Keratinocyte (primary cell): Measurements from ENCODE around the gene UBAC2. TPM values are rescaled to one million over a fixed set of nuclear protein-coding genes. Genes with fewer than 3 reads are reported as not detected.

ENCODE experiments used
- DNase-seq: peaks from one replicate; pipeline ENCODE4 v3.0.0-alpha.2; 2011; ENCODE audit warnings: low read depth, missing footprints, low spot score
- FAIRE-seq: peaks from 2 replicates; lab custom pipeline; 2011; peaks lifted over from hg19 to GRCh38; lab: Jason Lieb, UNC
- H2AFZ ChIP-seq: 2 replicates; pipeline ENCODE4 v1.6.0; 2012; ENCODE audit warnings: low read length, control low read depth, inconsistent platforms; ENCODE audit not compliant: control insufficient read depth
- H3K27ac ChIP-seq: 2 replicates; pipeline ENCODE4 v1.5.1; 2011; ENCODE audit warnings: low read length; ENCODE audit not compliant: control insufficient read depth, insufficient read depth
- H3K27me3 ChIP-seq: 3 replicates; pipeline ENCODE4 v1.6.0; 2011; ENCODE audit warnings: low read length; ENCODE audit not compliant: control insufficient read depth, insufficient read depth; ENCODE audit errors: extremely low read depth
- H3K36me3 ChIP-seq, 2 experiments: 2 replicates in 1 of 2; 3 replicates in 1 of 2; pipeline ENCODE4 v1.5.1; 2011; ENCODE audit warnings: low read length in 2 of 2, mild to moderate bottlenecking in 1 of 2; ENCODE audit not compliant: control insufficient read depth in 2 of 2, insufficient read depth in 2 of 2; ENCODE audit errors: extremely low read depth in 1 of 2
- H3K4me1 ChIP-seq: 3 replicates; pipeline ENCODE4 v1.5.1; 2011; ENCODE audit warnings: low read length; ENCODE audit not compliant: control insufficient read depth, insufficient read depth; ENCODE audit errors: extremely low read depth
- H3K4me2 ChIP-seq: 3 replicates; pipeline ENCODE4 v1.6.0; 2011; ENCODE audit warnings: low read depth, low read length; ENCODE audit not compliant: control insufficient read depth, insufficient read depth; ENCODE audit errors: extremely low read depth
- H3K4me3 ChIP-seq, 3 experiments: fragments of 200-600 bp in 1 of 3; sonication (generic) in 1 of 3; 2 replicates in 2 of 3; 3 replicates in 1 of 3; pipeline ENCODE4 v1.5.1; 2011 to 2016; ENCODE audit warnings: low read length in 3 of 3, mild to moderate bottlenecking in 3 of 3, control low read depth in 2 of 3, inconsistent platforms in 1 of 3, low read depth in 1 of 3, mixed read lengths in 1 of 3, mixed run types in 1 of 3, moderate library complexity in 1 of 3; ENCODE audit not compliant: control insufficient read depth in 2 of 3, insufficient read depth in 2 of 3; ENCODE audit errors: extremely low read depth in 1 of 3
- H3K79me2 ChIP-seq: 2 replicates; pipeline ENCODE4 v1.6.0; 2012; ENCODE audit warnings: low read length; ENCODE audit not compliant: control insufficient read depth, insufficient read depth
- H3K9ac ChIP-seq: 3 replicates; pipeline ENCODE4 v1.6.0; 2011; ENCODE audit warnings: low read length; ENCODE audit not compliant: control insufficient read depth, insufficient read depth; ENCODE audit errors: extremely low read depth
- H3K9me1 ChIP-seq: 3 replicates; pipeline ENCODE4 v1.6.0; 2011; ENCODE audit warnings: low read length; ENCODE audit not compliant: control insufficient read depth, insufficient read depth; ENCODE audit errors: extremely low read depth
- H3K9me3 ChIP-seq: 2 replicates; pipeline ENCODE4 v1.5.1; 2012; ENCODE audit warnings: low read depth, low read length; ENCODE audit not compliant: control insufficient read depth
- H4K20me1 ChIP-seq: 3 replicates; pipeline ENCODE4 v1.6.0; 2011; ENCODE audit warnings: low read length; ENCODE audit not compliant: control insufficient read depth, insufficient read depth; ENCODE audit errors: extremely low read depth
- EZH2 ChIP-seq: IDR thresholded peaks from one replicate; pipeline ENCODE4 v1.6.1; 2012; ENCODE audit warnings: inconsistent platforms, mild to moderate bottlenecking, low read length, moderate library complexity
- dilution Hi-C: fragments of 300-500 bp; cut with MboI; formaldehyde crosslinking; loops from one replicate; pipeline ENCODE4 v1.7.0; 2020; ENCODE audit warnings: low sequenced_read_pairs; ENCODE audit not compliant: extremely low pct_ligation_motif_present
- polyA plus RNA-seq, 5 experiments: library from polyadenylated mRNA; depleted of rRNA in 3 of 5; stranded (reverse) in 3 of 5; stranded (forward) in 1 of 5; unstranded in 1 of 5; fragments of >200 nt; gene quantifications; 1 replicate in 1 of 5; 2 replicates in 3 of 5; 3 replicates in 1 of 5; pipeline versions ENCODE4 v1.2.1 to v1.2.3, GENCODE V29; 2011 to 2012; ENCODE audit warnings: missing spikeins in 2 of 5, low read depth in 1 of 5, low replicate concordance in 1 of 5
- TF ChIP-seq, protein P1 (sequence below), 3 experiments: IDR thresholded peaks in 1 of 3; conservative IDR thresholded peaks in 1 of 3; optimal IDR thresholded peaks in 1 of 3; 2 replicates in 2 of 3; 3 replicates in 1 of 3; pipeline versions ENCODE3 to v1.5.1; 2011; ENCODE audit warnings: low read length in 3 of 3, mild to moderate bottlenecking in 3 of 3, moderate library complexity in 2 of 3, control low read depth in 1 of 3, inconsistent platforms in 1 of 3; ENCODE audit not compliant: insufficient read depth in 2 of 3; ENCODE audit errors: extremely low read depth in 1 of 3

UBAC2 gene
- polyA plus RNA-seq, 1 donor (not counting 4 experiments of a cell fraction or from before 2014, with no cell fraction given), result 104 TPM

DNA sequence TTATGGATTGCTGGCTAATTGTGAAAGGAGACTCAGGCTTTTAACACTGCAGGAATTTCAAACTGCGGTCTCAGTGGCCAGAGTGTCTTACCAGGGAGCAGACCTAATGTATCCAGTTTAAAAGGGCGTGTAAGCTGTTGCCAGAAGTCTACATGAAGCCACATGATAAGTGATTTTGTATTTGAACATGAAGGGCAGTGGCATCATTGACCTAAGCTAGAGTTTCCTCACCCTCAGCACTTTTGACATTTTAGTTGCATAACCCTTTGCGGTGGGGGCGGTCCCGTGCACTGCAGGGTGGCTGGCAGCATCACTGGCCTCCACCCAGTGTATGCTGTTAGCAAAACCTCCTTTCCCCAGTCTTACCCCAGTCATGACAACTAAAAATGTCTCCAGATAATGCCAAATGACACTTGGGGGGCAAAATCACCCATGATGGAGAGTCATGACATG is 81.2 kb downstream of the UBAC2 start:
- H3K4me3 ChIP-seq, result no peak overlapping the region
- no peaks in the 10 kb centered on the region for H3K9me1 ChIP-seq
- no peak overlapping the region for H3K4me2 ChIP-seq
- H3K79me2 ChIP-seq, result no peaks in the 10 kb centered on the region
- H2AFZ ChIP-seq, result no peak overlapping the region
- H3K4me1 ChIP-seq, result no peaks in the 10 kb centered on the region
- no peaks in the 10 kb centered on the region for H3K9me3 ChIP-seq
- H3K9ac ChIP-seq, result no peak overlapping the region
- no peak overlapping the region for H3K27ac ChIP-seq
- FAIRE-seq, result no peak
- H3K36me3 ChIP-seq, result peaks cover 0 to 8% of the 10 kb centered on the region in 2 experiments
- no peak for DNase-seq
- H4K20me1 ChIP-seq, result no peaks in the 10 kb centered on the region
- H3K27me3 ChIP-seq, result no peaks in the 10 kb centered on the region
- TF ChIP-seq EZH2, result no peak
- TF ChIP-seq, protein P1, sequence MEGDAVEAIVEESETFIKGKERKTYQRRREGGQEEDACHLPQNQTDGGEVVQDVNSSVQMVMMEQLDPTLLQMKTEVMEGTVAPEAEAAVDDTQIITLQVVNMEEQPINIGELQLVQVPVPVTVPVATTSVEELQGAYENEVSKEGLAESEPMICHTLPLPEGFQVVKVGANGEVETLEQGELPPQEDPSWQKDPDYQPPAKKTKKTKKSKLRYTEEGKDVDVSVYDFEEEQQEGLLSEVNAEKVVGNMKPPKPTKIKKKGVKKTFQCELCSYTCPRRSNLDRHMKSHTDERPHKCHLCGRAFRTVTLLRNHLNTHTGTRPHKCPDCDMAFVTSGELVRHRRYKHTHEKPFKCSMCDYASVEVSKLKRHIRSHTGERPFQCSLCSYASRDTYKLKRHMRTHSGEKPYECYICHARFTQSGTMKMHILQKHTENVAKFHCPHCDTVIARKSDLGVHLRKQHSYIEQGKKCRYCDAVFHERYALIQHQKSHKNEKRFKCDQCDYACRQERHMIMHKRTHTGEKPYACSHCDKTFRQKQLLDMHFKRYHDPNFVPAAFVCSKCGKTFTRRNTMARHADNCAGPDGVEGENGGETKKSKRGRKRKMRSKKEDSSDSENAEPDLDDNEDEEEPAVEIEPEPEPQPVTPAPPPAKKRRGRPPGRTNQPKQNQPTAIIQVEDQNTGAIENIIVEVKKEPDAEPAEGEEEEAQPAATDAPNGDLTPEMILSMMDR (optimal IDR thresholded peaks at IDR 0.05 in 1 of 3, IDR thresholded peaks at IDR 0.05 in 1 of 3, conservative IDR thresholded peaks at IDR 0.05 in 1 of 3; ENCODE audit: extremely low read depth in 1 of 3, insufficient read depth in 2 of 3, low read length in 3 of 3), result no peak
- dilution Hi-C loops, result no loop called here

DNA sequence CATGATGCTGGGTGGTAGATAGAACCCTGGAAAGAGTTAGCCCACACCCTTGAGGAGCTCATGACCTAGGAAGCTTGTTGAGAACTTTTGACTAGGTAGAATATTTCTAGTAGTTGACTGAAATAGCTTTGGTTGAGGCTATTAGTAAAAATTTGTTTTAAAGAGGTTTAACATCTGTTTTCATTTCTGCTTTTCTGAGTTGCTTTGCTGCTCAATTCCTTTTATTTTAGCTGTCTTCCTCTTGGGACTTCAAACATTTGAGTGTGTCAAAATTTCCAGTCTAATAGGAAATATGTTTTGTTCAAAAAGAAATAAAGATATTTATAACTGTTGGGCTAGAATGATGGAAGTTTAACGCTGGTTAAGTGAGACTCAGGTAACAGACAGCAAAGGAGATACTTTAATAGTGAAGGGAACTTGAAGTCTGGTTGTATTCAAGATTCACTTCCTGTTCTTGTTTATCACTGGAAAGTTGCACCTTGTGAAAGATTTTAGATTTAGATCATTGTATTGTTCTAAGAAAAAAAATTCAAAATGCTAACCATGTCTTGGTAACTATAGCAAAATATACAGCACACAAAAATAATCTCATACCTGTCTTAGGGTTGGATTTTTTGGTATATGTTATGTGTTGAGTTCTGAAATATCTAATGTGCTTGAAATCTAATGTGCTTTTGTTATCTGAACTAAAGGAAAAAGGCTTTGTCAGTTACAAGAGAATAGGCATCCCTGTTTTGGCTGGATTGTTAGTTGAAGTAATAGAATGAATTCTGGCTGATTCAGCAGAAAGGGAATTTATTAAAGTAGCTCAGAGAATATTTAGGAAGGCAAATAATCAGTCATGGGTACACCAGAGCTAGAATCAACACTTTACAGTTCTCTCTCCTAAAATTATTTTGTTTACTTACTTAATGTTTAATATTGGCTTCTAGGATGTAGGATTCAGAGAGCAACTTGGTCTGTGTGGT is 81.9 kb downstream of the UBAC2 start:
- no peak for FAIRE-seq
- H3K4me3 ChIP-seq, result no peak overlapping the region
- H3K27me3 ChIP-seq, result no peaks in the 10 kb centered on the region
- no peaks in the 10 kb centered on the region for H4K20me1 ChIP-seq
- no peak overlapping the region for H3K27ac ChIP-seq
- H3K79me2 ChIP-seq, result no peaks in the 10 kb centered on the region
- H2AFZ ChIP-seq, result no peak overlapping the region
- H3K9ac ChIP-seq, result no peak overlapping the region
- H3K4me2 ChIP-seq, result no peak overlapping the region
- TF ChIP-seq, protein P1 (optimal IDR thresholded peaks at IDR 0.05 in 1 of 3, IDR thresholded peaks at IDR 0.05 in 1 of 3, conservative IDR thresholded peaks at IDR 0.05 in 1 of 3; ENCODE audit: extremely low read depth in 1 of 3, insufficient read depth in 2 of 3, low read length in 3 of 3), result no peak
- TF ChIP-seq EZH2, result no peak
- peaks cover 6% of the 10 kb centered on the region for H3K4me1 ChIP-seq
- no peak for DNase-seq
- no peaks in the 10 kb centered on the region for H3K9me1 ChIP-seq
- no peaks in the 10 kb centered on the region for H3K9me3 ChIP-seq
- dilution Hi-C loops, result no loop called here
- H3K36me3 ChIP-seq, result peaks cover 0 to 7% of the 10 kb centered on the region in 2 experiments
